Measurements from ENCODE around the gene WDR74. TPM values are rescaled to one million over a fixed set of nuclear protein-coding genes. Genes with fewer than 3 reads are reported as not detected.
A peak's percentile ranks its signal among the peaks of the same experiment; 100 is the strongest.

WDR74 gene
- total and polyA plus RNA-seq, 2 of the 13 experiments (the other 11 are each of a cell fraction or from before 2014, with no cell fraction given) = 77.0 to 83.3 TPM

DNA sequence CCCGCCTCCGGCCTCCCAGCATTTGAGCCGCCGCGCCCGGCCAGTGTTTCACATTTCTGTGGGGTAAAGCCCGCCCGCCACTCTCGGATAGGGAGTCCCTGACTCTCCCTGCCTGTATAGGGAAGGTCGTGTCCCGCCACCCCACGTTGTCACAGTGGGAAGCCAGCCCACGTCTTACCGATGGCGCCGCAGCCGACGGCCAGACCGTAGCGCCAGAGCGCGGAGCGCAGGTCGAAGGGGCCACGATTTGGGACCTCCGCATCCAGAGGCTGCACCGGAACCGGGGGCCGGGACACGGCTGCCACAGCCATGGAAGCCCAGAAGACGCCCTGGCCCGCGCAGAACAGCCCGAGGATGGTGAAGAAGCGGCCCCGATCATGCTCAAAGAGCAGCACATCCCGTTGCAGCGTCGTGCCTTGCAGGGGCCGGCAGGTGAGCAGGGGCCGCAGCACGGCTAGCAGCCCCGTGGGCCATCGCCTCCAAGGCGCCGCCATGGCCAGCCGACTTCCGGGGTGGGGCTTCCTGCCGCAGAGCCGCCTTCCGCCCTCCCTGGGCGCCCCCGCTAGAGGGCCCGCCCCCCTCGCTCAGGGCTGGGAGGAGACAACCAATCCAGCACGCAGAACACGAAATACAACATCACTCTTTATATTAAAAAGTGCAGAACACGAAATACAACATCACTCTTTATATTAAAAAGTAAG is 47.7 kb downstream of the WDR74 start, which contains the start of gene TMEM223 (continued):
- TF ChIP-seq, protein P1, sequence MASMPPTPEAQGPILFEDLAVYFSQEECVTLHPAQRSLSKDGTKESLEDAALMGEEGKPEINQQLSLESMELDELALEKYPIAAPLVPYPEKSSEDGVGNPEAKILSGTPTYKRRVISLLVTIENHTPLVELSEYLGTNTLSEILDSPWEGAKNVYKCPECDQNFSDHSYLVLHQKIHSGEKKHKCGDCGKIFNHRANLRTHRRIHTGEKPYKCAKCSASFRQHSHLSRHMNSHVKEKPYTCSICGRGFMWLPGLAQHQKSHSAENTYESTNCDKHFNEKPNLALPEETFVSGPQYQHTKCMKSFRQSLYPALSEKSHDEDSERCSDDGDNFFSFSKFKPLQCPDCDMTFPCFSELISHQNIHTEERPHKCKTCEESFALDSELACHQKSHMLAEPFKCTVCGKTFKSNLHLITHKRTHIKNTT (CRISPR knock-in tag; IDR thresholded peaks at IDR 0.05) = no peak
- TF ChIP-seq, protein P2, sequence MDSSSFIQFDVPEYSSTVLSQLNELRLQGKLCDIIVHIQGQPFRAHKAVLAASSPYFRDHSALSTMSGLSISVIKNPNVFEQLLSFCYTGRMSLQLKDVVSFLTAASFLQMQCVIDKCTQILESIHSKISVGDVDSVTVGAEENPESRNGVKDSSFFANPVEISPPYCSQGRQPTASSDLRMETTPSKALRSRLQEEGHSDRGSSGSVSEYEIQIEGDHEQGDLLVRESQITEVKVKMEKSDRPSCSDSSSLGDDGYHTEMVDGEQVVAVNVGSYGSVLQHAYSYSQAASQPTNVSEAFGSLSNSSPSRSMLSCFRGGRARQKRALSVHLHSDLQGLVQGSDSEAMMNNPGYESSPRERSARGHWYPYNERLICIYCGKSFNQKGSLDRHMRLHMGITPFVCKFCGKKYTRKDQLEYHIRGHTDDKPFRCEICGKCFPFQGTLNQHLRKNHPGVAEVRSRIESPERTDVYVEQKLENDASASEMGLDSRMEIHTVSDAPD (CRISPR knock-in tag; IDR thresholded peaks at IDR 0.05) = 0 out of 2 replicates have a peak, but pooled peaks have one; percentile 29
- TF ChIP-seq ZFX (CRISPR knock-in tag; IDR thresholded peaks at IDR 0.05; ENCODE audit: low read depth) (peak; percentile 92), ZBTB7A (CRISPR knock-in tag; IDR thresholded peaks at IDR 0.05) (no peak), MXI1 (IDR thresholded peaks at IDR 0.05; ENCODE audit: borderline replicate concordance, low read depth, low read length) (peak; percentile 91; the same call in 2 of the 3 replicates), MIER2 (CRISPR knock-in tag; IDR thresholded peaks at IDR 0.05) (peak; percentile 43; the same call in 1 of the 2 replicates), RBM22 (optimal IDR thresholded peaks at IDR 0.05; ENCODE audit: low read length) (peak; percentile 97), HOXA3 (CRISPR knock-in tag; IDR thresholded peaks at IDR 0.05) (peak; percentile 57; the same call in 1 of the 2 replicates), ZNF33B (CRISPR knock-in tag; IDR thresholded peaks at IDR 0.05) (peak; percentile 54; the same call in 1 of the 2 replicates), SMYD3 (CRISPR knock-in tag; IDR thresholded peaks at IDR 0.05) (no peak; the same call in 1 of the 2 replicates), YEATS4 (CRISPR knock-in tag; IDR thresholded peaks at IDR 0.05; ENCODE audit: borderline replicate concordance) (peak; percentile 55; the same call in 1 of the 2 replicates), ZFY (CRISPR knock-in tag; IDR thresholded peaks at IDR 0.05) (peak; percentile 87), NFIC (IDR thresholded peaks at IDR 0.05; ENCODE audit: low read length) (no peak), ZNF713 (CRISPR knock-in tag; IDR thresholded peaks at IDR 0.05) (peak; percentile 74; the same call in 1 of the 2 replicates)
- TF ChIP-seq, protein P3, sequence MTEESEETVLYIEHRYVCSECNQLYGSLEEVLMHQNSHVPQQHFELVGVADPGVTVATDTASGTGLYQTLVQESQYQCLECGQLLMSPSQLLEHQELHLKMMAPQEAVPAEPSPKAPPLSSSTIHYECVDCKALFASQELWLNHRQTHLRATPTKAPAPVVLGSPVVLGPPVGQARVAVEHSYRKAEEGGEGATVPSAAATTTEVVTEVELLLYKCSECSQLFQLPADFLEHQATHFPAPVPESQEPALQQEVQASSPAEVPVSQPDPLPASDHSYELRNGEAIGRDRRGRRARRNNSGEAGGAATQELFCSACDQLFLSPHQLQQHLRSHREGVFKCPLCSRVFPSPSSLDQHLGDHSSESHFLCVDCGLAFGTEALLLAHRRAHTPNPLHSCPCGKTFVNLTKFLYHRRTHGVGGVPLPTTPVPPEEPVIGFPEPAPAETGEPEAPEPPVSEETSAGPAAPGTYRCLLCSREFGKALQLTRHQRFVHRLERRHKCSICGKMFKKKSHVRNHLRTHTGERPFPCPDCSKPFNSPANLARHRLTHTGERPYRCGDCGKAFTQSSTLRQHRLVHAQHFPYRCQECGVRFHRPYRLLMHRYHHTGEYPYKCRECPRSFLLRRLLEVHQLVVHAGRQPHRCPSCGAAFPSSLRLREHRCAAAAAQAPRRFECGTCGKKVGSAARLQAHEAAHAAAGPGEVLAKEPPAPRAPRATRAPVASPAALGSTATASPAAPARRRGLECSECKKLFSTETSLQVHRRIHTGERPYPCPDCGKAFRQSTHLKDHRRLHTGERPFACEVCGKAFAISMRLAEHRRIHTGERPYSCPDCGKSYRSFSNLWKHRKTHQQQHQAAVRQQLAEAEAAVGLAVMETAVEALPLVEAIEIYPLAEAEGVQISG (CRISPR knock-in tag; IDR thresholded peaks at IDR 0.05) = peak; percentile 63; the same call in 1 of the 2 replicates
- TF ChIP-seq, protein P4, sequence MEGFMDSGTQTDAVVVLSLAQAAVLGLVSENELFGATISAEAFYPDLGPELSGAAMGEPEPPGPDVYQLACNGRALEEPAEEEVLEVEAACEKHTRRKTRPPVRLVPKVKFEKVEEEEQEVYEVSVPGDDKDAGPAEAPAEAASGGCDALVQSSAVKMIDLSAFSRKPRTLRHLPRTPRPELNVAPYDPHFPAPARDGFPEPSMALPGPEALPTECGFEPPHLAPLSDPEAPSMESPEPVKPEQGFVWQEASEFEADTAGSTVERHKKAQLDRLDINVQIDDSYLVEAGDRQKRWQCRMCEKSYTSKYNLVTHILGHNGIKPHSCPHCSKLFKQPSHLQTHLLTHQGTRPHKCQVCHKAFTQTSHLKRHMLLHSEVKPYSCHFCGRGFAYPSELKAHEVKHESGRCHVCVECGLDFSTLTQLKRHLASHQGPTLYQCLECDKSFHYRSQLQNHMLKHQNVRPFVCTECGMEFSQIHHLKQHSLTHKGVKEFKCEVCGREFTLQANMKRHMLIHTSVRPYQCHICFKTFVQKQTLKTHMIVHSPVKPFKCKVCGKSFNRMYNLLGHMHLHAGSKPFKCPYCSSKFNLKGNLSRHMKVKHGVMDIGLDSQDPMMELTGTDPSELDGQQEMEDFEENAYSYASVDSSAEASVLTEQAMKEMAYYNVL (CRISPR knock-in tag; IDR thresholded peaks at IDR 0.05; ENCODE audit: borderline replicate concordance) = peak; percentile 57; the same call in 1 of the 2 replicates
- TF ChIP-seq, protein P5, sequence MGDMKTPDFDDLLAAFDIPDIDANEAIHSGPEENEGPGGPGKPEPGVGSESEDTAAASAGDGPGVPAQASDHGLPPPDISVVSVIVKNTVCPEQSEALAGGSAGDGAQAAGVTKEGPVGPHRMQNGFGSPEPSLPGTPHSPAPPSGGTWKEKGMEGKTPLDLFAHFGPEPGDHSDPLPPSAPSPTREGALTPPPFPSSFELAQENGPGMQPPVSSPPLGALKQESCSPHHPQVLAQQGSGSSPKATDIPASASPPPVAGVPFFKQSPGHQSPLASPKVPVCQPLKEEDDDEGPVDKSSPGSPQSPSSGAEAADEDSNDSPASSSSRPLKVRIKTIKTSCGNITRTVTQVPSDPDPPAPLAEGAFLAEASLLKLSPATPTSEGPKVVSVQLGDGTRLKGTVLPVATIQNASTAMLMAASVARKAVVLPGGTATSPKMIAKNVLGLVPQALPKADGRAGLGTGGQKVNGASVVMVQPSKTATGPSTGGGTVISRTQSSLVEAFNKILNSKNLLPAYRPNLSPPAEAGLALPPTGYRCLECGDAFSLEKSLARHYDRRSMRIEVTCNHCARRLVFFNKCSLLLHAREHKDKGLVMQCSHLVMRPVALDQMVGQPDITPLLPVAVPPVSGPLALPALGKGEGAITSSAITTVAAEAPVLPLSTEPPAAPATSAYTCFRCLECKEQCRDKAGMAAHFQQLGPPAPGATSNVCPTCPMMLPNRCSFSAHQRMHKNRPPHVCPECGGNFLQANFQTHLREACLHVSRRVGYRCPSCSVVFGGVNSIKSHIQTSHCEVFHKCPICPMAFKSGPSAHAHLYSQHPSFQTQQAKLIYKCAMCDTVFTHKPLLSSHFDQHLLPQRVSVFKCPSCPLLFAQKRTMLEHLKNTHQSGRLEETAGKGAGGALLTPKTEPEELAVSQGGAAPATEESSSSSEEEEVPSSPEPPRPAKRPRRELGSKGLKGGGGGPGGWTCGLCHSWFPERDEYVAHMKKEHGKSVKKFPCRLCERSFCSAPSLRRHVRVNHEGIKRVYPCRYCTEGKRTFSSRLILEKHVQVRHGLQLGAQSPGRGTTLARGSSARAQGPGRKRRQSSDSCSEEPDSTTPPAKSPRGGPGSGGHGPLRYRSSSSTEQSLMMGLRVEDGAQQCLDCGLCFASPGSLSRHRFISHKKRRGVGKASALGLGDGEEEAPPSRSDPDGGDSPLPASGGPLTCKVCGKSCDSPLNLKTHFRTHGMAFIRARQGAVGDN (CRISPR knock-in tag; IDR thresholded peaks at IDR 0.05) = peak; percentile 94

All from HepG2 (cell line).